ENCODE measurements around the gene BRIX1.
"Not testable (repeated sequence)": the region's sequence is repeated elsewhere in the genome, so short reads cannot be mapped to it uniquely, and the experiment has no call there.

DNA sequence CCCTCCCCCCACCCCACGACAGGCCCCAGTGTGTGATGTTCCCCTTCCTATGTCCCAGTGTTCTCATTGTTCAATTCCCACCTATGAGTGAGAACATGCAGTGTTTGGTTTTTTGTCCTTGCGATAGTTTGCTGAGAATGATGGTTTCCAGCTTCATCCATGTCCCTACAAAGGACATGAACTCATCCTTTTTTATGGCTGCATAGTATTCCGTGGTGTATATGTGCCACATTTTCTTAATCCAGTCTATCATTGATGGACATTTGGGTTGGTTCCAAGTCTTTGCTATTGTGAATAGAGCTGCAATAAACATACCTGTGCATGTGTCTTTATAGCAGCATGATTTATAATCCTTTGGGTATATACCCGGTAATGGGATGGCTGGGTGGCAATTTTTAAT, 56.1 kb downstream of the BRIX1 start:
- not testable (repeated sequence) for TF ChIP-seq BRF2 (IDR thresholded peaks at IDR 0.05; ENCODE audit: borderline replicate concordance, insufficient read depth, insufficient read length); RAD51 (IDR thresholded peaks at IDR 0.05; ENCODE audit: borderline replicate concordance, low read depth); ZNF217 (CRISPR knock-in tag; IDR thresholded peaks at IDR 0.05); TEAD4 (IDR thresholded peaks at IDR 0.05; ENCODE audit: low read length); TEAD4 (CRISPR knock-in tag; IDR thresholded peaks at IDR 0.05; ENCODE audit: borderline replicate concordance); ZBTB34 (CRISPR knock-in tag; IDR thresholded peaks at IDR 0.05); ZBTB1 (CRISPR knock-in tag; IDR thresholded peaks at IDR 0.05; ENCODE audit: borderline replicate concordance, low read depth); CHAMP1 (IDR thresholded peaks at IDR 0.05); HMG20B (CRISPR knock-in tag; IDR thresholded peaks at IDR 0.05); USF2 (CRISPR knock-in tag; IDR thresholded peaks at IDR 0.05); RAD21 (CRISPR knock-in tag; conservative IDR thresholded peaks at IDR 0.05 in 1 of 2, IDR thresholded peaks at IDR 0.05 in 1 of 2)
- TF ChIP-seq, protein P1, sequence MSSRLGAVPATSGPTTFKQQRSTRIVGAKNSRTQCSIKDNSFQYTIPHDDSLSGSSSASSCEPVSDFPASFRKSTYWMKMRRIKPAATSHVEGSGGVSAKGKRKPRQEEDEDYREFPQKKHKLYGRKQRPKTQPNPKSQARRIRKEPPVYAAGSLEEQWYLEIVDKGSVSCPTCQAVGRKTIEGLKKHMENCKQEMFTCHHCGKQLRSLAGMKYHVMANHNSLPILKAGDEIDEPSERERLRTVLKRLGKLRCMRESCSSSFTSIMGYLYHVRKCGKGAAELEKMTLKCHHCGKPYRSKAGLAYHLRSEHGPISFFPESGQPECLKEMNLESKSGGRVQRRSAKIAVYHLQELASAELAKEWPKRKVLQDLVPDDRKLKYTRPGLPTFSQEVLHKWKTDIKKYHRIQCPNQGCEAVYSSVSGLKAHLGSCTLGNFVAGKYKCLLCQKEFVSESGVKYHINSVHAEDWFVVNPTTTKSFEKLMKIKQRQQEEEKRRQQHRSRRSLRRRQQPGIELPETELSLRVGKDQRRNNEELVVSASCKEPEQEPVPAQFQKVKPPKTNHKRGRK (tag; IDR thresholded peaks at IDR 0.05): not testable (repeated sequence)

Measured in K562 (cell line).